ENCODE measurements around the gene CENPQ. TPM values are rescaled to one million over a fixed set of nuclear protein-coding genes. Genes with fewer than 3 reads are reported as not detected.

CENPQ gene
- total RNA-seq, 1 experiment from 2014 or later, result 11.3 TPM

GRCh38 chr6:49423817-49424216 is 39.4 kb upstream of the CENPQ start:
- Histone ChIP-seq H3K36me3 (ENCODE audit: control insufficient read depth in 1 of 2, insufficient read depth in 2 of 2, low read length in 2 of 2) (no peaks in the 10 kb centered on the region), H3K9me2 (ENCODE audit: insufficient read depth) (no peaks in the 10 kb centered on the region), H3K27ac (ENCODE audit: low read depth, low read length) (no peak overlapping the region), H3K79me2 (ENCODE audit: insufficient read depth, low read length) (no peaks in the 10 kb centered on the region), H2AFZ (ENCODE audit: low read depth, low read length, poor library complexity, severe bottlenecking) (no peak overlapping the region), H3K4me1 (ENCODE audit: control insufficient read depth in 1 of 2, insufficient read depth in 2 of 2, low read length in 2 of 2) (no peaks in the 10 kb centered on the region), H3K4me3 (replicated peaks in 1 of 2; ENCODE audit: low read depth in 1 of 2, low read length in 2 of 2) (no peak overlapping the region), H3K9me3 (ENCODE audit: control insufficient read depth in 1 of 2, insufficient read depth in 1 of 2, low read depth in 1 of 2, low read length in 2 of 2) (no peaks in the 10 kb centered on the region), H4K20me1 (ENCODE audit: insufficient read depth) (no peaks in the 10 kb centered on the region), H3K4me2 (ENCODE audit: low read length) (no peak overlapping the region), H3K9ac (ENCODE audit: low read length) (no peak overlapping the region), H3K27me3 (ENCODE audit: insufficient read depth, low read length) (no peaks in the 10 kb centered on the region)
- intact Hi-C loops (cut with micrococcal nuclease), result loop anchor here (1.0 to 5.0 kb wide), 4 partner anchors 657 to 1792 kb away; no protein-coding TSS in a partner anchor
- ChIA-PET CTCF (no interaction called here), RAD21 (ENCODE audit: low non-redundant PET in 1 of 2, low total read pairs in 2 of 2, uncharacterized antibody in 2 of 2, unreplicated experiment in 2 of 2) (no interaction called here), POLR2A (no interaction called here)
- BruUV-seq (replicated peaks), result no TSS peak
- no peak for ATAC-seq
- no peak for DNase-seq (ENCODE audit: low read depth, low spot score)
- TF ChIP-seq YY1 (IDR thresholded peaks at IDR 0.05; ENCODE audit: extremely low read depth, insufficient replicate concordance, low read depth, low read length) (no peak), RAD21 (IDR thresholded peaks at IDR 0.05; ENCODE audit: low read depth) (peak; percentile 65)
- TF ChIP-seq, protein P1, sequence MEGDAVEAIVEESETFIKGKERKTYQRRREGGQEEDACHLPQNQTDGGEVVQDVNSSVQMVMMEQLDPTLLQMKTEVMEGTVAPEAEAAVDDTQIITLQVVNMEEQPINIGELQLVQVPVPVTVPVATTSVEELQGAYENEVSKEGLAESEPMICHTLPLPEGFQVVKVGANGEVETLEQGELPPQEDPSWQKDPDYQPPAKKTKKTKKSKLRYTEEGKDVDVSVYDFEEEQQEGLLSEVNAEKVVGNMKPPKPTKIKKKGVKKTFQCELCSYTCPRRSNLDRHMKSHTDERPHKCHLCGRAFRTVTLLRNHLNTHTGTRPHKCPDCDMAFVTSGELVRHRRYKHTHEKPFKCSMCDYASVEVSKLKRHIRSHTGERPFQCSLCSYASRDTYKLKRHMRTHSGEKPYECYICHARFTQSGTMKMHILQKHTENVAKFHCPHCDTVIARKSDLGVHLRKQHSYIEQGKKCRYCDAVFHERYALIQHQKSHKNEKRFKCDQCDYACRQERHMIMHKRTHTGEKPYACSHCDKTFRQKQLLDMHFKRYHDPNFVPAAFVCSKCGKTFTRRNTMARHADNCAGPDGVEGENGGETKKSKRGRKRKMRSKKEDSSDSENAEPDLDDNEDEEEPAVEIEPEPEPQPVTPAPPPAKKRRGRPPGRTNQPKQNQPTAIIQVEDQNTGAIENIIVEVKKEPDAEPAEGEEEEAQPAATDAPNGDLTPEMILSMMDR (IDR thresholded peaks at IDR 0.05 in 2 of 3, conservative IDR thresholded peaks at IDR 0.05 in 1 of 3; ENCODE audit: borderline replicate concordance in 1 of 3, insufficient read depth in 1 of 3, low read depth in 2 of 3, low read length in 2 of 3), result peak; percentile 9 to 49 (median 31); a peak in 3 of 6 replicates

DNA sequence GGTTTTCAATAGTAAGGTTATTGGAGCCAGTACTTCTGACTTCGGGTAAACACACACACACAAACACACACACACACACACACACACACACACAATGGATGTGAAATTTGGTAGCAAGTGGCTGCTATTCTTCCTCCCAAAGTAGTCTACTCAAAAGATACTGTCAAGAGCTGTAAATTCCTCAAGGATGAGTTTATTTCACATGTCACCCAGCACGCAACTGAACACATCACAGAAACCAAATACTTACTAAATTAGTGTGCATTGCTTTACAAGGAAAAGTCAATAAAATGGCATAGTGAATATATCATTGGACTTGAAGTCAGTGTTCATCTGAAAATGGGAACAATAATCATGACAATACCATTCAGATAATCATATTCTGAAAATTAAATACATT is 33.0 kb upstream of the CENPQ start:
- POLR2A ChIA-PET, result no interaction called here
- no peak for DNase-seq (ENCODE audit: low read depth, low spot score)
- no peak for TF ChIP-seq ZFX (IDR thresholded peaks at IDR 0.05)
- no peak for TF ChIP-seq SRF (IDR thresholded peaks at IDR 0.05; ENCODE audit: low read depth)
- TF ChIP-seq ELF1 (IDR thresholded peaks at IDR 0.05; ENCODE audit: borderline replicate concordance, low read depth), result no peak
- no peak for TF ChIP-seq EZH2phosphoT487 (IDR thresholded peaks at IDR 0.05; ENCODE audit: borderline replicate concordance)
- TF ChIP-seq ZNF274 (IDR thresholded peaks at IDR 0.05; ENCODE audit: low read depth, low read length), result no peak
- TF ChIP-seq JUND (IDR thresholded peaks at IDR 0.05), result no peak
- TF ChIP-seq FOSL1 (IDR thresholded peaks at IDR 0.05; ENCODE audit: low read depth), result no peak
- TF ChIP-seq YY1 (IDR thresholded peaks at IDR 0.05; ENCODE audit: extremely low read depth, insufficient replicate concordance, low read depth, low read length), result no peak
- no peak for TF ChIP-seq CEBPB (IDR thresholded peaks at IDR 0.05; ENCODE audit: low read depth)
- TF ChIP-seq SP1 (IDR thresholded peaks at IDR 0.05; ENCODE audit: low read depth), result no peak
- TF ChIP-seq, protein P1 (IDR thresholded peaks at IDR 0.05 in 2 of 3, conservative IDR thresholded peaks at IDR 0.05 in 1 of 3; ENCODE audit: borderline replicate concordance in 1 of 3, insufficient read depth in 1 of 3, low read depth in 2 of 3, low read length in 2 of 3), result no peak
- TF ChIP-seq, protein P2, sequence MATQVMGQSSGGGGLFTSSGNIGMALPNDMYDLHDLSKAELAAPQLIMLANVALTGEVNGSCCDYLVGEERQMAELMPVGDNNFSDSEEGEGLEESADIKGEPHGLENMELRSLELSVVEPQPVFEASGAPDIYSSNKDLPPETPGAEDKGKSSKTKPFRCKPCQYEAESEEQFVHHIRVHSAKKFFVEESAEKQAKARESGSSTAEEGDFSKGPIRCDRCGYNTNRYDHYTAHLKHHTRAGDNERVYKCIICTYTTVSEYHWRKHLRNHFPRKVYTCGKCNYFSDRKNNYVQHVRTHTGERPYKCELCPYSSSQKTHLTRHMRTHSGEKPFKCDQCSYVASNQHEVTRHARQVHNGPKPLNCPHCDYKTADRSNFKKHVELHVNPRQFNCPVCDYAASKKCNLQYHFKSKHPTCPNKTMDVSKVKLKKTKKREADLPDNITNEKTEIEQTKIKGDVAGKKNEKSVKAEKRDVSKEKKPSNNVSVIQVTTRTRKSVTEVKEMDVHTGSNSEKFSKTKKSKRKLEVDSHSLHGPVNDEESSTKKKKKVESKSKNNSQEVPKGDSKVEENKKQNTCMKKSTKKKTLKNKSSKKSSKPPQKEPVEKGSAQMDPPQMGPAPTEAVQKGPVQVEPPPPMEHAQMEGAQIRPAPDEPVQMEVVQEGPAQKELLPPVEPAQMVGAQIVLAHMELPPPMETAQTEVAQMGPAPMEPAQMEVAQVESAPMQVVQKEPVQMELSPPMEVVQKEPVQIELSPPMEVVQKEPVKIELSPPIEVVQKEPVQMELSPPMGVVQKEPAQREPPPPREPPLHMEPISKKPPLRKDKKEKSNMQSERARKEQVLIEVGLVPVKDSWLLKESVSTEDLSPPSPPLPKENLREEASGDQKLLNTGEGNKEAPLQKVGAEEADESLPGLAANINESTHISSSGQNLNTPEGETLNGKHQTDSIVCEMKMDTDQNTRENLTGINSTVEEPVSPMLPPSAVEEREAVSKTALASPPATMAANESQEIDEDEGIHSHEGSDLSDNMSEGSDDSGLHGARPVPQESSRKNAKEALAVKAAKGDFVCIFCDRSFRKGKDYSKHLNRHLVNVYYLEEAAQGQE (IDR thresholded peaks at IDR 0.05; ENCODE audit: low read depth), result no peak

More for the DNA sequence above, 33.0 kb upstream of the CENPQ start:
- Histone ChIP-seq H3K4me3 (replicated peaks in 1 of 2; ENCODE audit: low read depth in 1 of 2, low read length in 2 of 2) (no peak overlapping the region), H3K9me2 (ENCODE audit: insufficient read depth) (no peaks in the 10 kb centered on the region), H3K27me3 (ENCODE audit: insufficient read depth, low read length) (no peaks in the 10 kb centered on the region), H3K4me1 (ENCODE audit: control insufficient read depth in 1 of 2, insufficient read depth in 2 of 2, low read length in 2 of 2) (no peaks in the 10 kb centered on the region), H3K9ac (ENCODE audit: low read length) (no peak overlapping the region), H3K79me2 (ENCODE audit: insufficient read depth, low read length) (no peaks in the 10 kb centered on the region), H3K36me3 (ENCODE audit: control insufficient read depth in 1 of 2, insufficient read depth in 2 of 2, low read length in 2 of 2) (no peaks in the 10 kb centered on the region), H3K4me2 (ENCODE audit: low read length) (no peak overlapping the region), H3K9me3 (ENCODE audit: control insufficient read depth in 1 of 2, insufficient read depth in 1 of 2, low read depth in 1 of 2, low read length in 2 of 2) (no peaks in the 10 kb centered on the region), H3K27ac (ENCODE audit: low read depth, low read length) (no peak overlapping the region), H4K20me1 (ENCODE audit: insufficient read depth) (no peaks in the 10 kb centered on the region), H2AFZ (ENCODE audit: low read depth, low read length, poor library complexity, severe bottlenecking) (no peak overlapping the region)
- RAD21 ChIA-PET (ENCODE audit: low non-redundant PET in 1 of 2, low total read pairs in 2 of 2, uncharacterized antibody in 2 of 2, unreplicated experiment in 2 of 2), result no interaction called here
- CTCF ChIA-PET, result no interaction called here
- intact Hi-C loops (cut with micrococcal nuclease), result no loop called here
- no TSS peak for BruUV-seq (replicated peaks)
- ATAC-seq, result no peak
